ENCODE results near the gene MEPE. TPM values are rescaled to one million over a fixed set of nuclear protein-coding genes. Genes with fewer than 3 reads are reported as not detected.

The MEPE gene
- total RNA-seq, 1 experiment from 2014 or later, result not detected

DNA sequence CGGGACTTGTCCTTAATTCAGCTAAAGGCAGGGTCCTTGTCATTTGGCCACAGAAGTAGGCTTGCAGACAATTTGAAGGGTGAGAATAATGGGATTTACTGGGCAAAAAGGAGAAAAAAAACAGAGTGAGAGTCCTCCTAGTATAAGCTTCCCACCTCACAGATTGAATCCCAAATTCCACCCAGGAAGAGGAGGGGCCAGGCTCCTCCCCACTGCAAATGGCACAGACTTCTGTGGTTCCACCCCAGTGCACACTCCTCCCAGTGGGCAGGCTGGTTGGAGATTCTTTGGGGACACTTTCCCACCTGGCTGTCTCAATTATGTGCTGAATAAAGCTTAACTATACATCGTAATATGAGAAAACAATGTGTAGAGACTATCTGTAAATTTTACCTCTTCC, 31.6 kb downstream of the MEPE start:
- BruUV-seq (replicated peaks), result no TSS peak

GRCh38 chr4:87865288-87865687, 32.5 kb downstream of the MEPE start:
- no peaks in the 10 kb centered on the region for H3K9me3 ChIP-seq (ENCODE audit: control insufficient read depth, insufficient read depth, low read depth, low read length)
- intact Hi-C loops (cut with micrococcal nuclease; ENCODE audit: unreplicated experiment) (no loop called here), in situ Hi-C loops (cut with HindIII; ENCODE audit: low pct_unique_long_range_greater_than_20kb, low sequenced_read_pairs) (no loop called here)
- no peak overlapping the region for H3K4me3 ChIP-seq (ENCODE audit: low read depth in 2 of 2, low read length in 2 of 2)
- CTCF ChIA-PET, result no interaction called here
- ATAC-seq (no peak), DNase-seq (ENCODE audit: low read depth, low spot score) (no peak)
- H3K4me1 ChIP-seq (ENCODE audit: control insufficient read depth, insufficient read depth, low read length), result no peaks in the 10 kb centered on the region
- no TSS peak for BruUV-seq (replicated peaks)
- POLR2A ChIA-PET, result no interaction called here
- no peaks in the 10 kb centered on the region for H3K27me3 ChIP-seq (ENCODE audit: control insufficient read depth, insufficient read depth, low read length)
- no peak for TF ChIP-seq SIN3A (IDR thresholded peaks at IDR 0.05; ENCODE audit: borderline replicate concordance, insufficient read depth, low read depth, low read length)
- no peak for TF ChIP-seq TCF7L2 (IDR thresholded peaks at IDR 0.05; ENCODE audit: low read depth, low read length)
- no peak for TF ChIP-seq POLR2AphosphoS5 (IDR thresholded peaks at IDR 0.05; ENCODE audit: low read depth, low read length)
- TF ChIP-seq REST (IDR thresholded peaks at IDR 0.05; ENCODE audit: insufficient read depth in 1 of 2, low read depth in 2 of 2, low read length in 1 of 2), result no peak
- TF ChIP-seq CTCF (IDR thresholded peaks at IDR 0.05), result no peak
- no peaks in the 10 kb centered on the region for H3K36me3 ChIP-seq (ENCODE audit: control insufficient read depth, insufficient read depth, low read length)
- H3K27ac ChIP-seq (ENCODE audit: low read length), result no peak overlapping the region

More for the DNA sequence above, 31.6 kb downstream of the MEPE start:
- CTCF ChIA-PET, result no interaction called here
- no peak for DNase-seq (ENCODE audit: low read depth, low spot score)
- POLR2A ChIA-PET, result no interaction called here
- no peak for ATAC-seq
- intact Hi-C loops (cut with micrococcal nuclease; ENCODE audit: unreplicated experiment) (no loop called here), in situ Hi-C loops (cut with HindIII; ENCODE audit: low pct_unique_long_range_greater_than_20kb, low sequenced_read_pairs) (no loop called here)
- no peak overlapping the region for H3K4me3 ChIP-seq (ENCODE audit: low read depth in 2 of 2, low read length in 2 of 2)
- no peaks in the 10 kb centered on the region; the same call in 1 of the 2 replicates for H3K27me3 ChIP-seq (ENCODE audit: control insufficient read depth, insufficient read depth, low read length)
- TF ChIP-seq CTCF (IDR thresholded peaks at IDR 0.05) (no peak), SIN3A (IDR thresholded peaks at IDR 0.05; ENCODE audit: borderline replicate concordance, insufficient read depth, low read depth, low read length) (no peak), TCF7L2 (IDR thresholded peaks at IDR 0.05; ENCODE audit: low read depth, low read length) (no peak), POLR2AphosphoS5 (IDR thresholded peaks at IDR 0.05; ENCODE audit: low read depth, low read length) (no peak), REST (IDR thresholded peaks at IDR 0.05; ENCODE audit: insufficient read depth in 1 of 2, low read depth in 2 of 2, low read length in 1 of 2) (no peak)
- no peak overlapping the region for H3K27ac ChIP-seq (ENCODE audit: low read length)
- H3K4me1 ChIP-seq (ENCODE audit: control insufficient read depth, insufficient read depth, low read length), result no peaks in the 10 kb centered on the region
- no peaks in the 10 kb centered on the region for H3K9me3 ChIP-seq (ENCODE audit: control insufficient read depth, insufficient read depth, low read depth, low read length)
- no peaks in the 10 kb centered on the region for H3K36me3 ChIP-seq (ENCODE audit: control insufficient read depth, insufficient read depth, low read length)

Measured in Panc1 (cell line).